HepG2 (cell line): Measurements from ENCODE around the gene ESF1. TPM values are rescaled to one million over a fixed set of nuclear protein-coding genes. Genes with fewer than 3 reads are reported as not detected.

ENCODE experiments used
- CBX2 ChIP-seq, 2 experiments: fragments of 200-600 bp in 1 of 2; sonication (generic); formaldehyde crosslinking in 1 of 2; IDR thresholded peaks; 2 replicates each; pipeline versions ENCODE4 v1.7.0 to v1.8.1; 2018 to 2022; ENCODE audit warnings: low read depth in 2 of 2, low read length in 1 of 2, mild to moderate bottlenecking in 1 of 2, missing genetic modification reagents in 1 of 2
- CHD2 ChIP-seq: IDR thresholded peaks from 2 replicates; pipeline ENCODE4 v1.6.1; 2011; ENCODE audit warnings: low read depth, low read length, improper control_type of control experiment
- DPF2 ChIP-seq: sonication (generic); formaldehyde crosslinking; IDR thresholded peaks from 2 replicates; pipeline ENCODE4 v1.4.0; 2020; ENCODE audit warnings: mild to moderate bottlenecking, low read depth, missing genetic modification reagents, borderline replicate concordance
- FOXA1 ChIP-seq, 2 experiments: fragments of 450-650 bp in 1 of 2; sonication (generic) in 1 of 2; formaldehyde crosslinking in 1 of 2; IDR thresholded peaks; 2 replicates each; pipeline versions ENCODE4 v1.4.0 to v1.6.1; 2016 to 2020; ENCODE audit warnings: missing genetic modification reagents in 1 of 2
- GPN1 ChIP-seq: sonication (generic); formaldehyde crosslinking; IDR thresholded peaks from 2 replicates; pipeline ENCODE4 v1.5.1; 2020; ENCODE audit warnings: missing genetic modification reagents, borderline replicate concordance
- GZF1 ChIP-seq: sonication (generic); formaldehyde crosslinking; IDR thresholded peaks from 2 replicates; pipeline ENCODE4 v1.5.1; 2020; ENCODE audit warnings: mild to moderate bottlenecking, missing genetic modification reagents
- IRF2 ChIP-seq: IDR thresholded peaks from 2 replicates; pipeline ENCODE4 v1.6.1; 2018; ENCODE audit warnings: missing genetic modification reagents, missing compliant biosample characterization
- JDP2 ChIP-seq: sonication (generic); formaldehyde crosslinking; IDR thresholded peaks from 2 replicates; pipeline ENCODE4 v1.8.1; 2022; ENCODE audit warnings: missing genetic modification reagents, borderline replicate concordance
- KDM5B ChIP-seq: sonication (generic); formaldehyde crosslinking; IDR thresholded peaks from 2 replicates; pipeline ENCODE4 v1.4.0; 2020; ENCODE audit warnings: missing genetic modification reagents, mild to moderate bottlenecking, borderline replicate concordance
- MAFG ChIP-seq: sonication (generic); formaldehyde crosslinking; IDR thresholded peaks from 2 replicates; pipeline ENCODE4 v1.5.1; 2020; ENCODE audit warnings: mild to moderate bottlenecking, missing genetic modification reagents
- MXD4 ChIP-seq: IDR thresholded peaks from 2 replicates; pipeline ENCODE4 v1.6.1; 2016; ENCODE audit warnings: mild to moderate bottlenecking, missing biosample characterization, missing genetic modification reagents
- NCOR1 ChIP-seq: fragments of 200-600 bp; sonication (generic); IDR thresholded peaks from 2 replicates; pipeline ENCODE4 v1.7.0; 2017; ENCODE audit warnings: antibody characterized with exemption, low read length, borderline replicate concordance
- NONO ChIP-seq, 2 experiments: fragments of 450-650 bp in 1 of 2; sonication (generic) in 1 of 2; formaldehyde crosslinking in 1 of 2; IDR thresholded peaks in 1 of 2; conservative IDR thresholded peaks in 1 of 2; 2 replicates each; pipeline versions ENCODE4 v1.6.1 to v1.8.0; 2017 to 2022; ENCODE audit warnings: mild to moderate bottlenecking in 1 of 2, missing genetic modification reagents in 1 of 2, moderate library complexity in 1 of 2
- NR3C1 ChIP-seq: sonication (generic); formaldehyde crosslinking; IDR thresholded peaks from 2 replicates; pipeline ENCODE4 v1.4.0; 2020; ENCODE audit warnings: missing genetic modification reagents
- REL ChIP-seq: sonication (generic); formaldehyde crosslinking; conservative IDR thresholded peaks from 2 replicates; pipeline ENCODE4 v1.8.0; 2022; ENCODE audit warnings: mild to moderate bottlenecking, missing genetic modification reagents, moderate library complexity
- TARDBP ChIP-seq: sonication (generic); formaldehyde crosslinking; IDR thresholded peaks from 2 replicates; pipeline ENCODE4 v1.8.0; 2022; ENCODE audit warnings: mild to moderate bottlenecking, missing genetic modification reagents
- TEAD2 ChIP-seq: sonication (generic); formaldehyde crosslinking; IDR thresholded peaks from 2 replicates; pipeline ENCODE4 v1.9.0; 2021; ENCODE audit warnings: missing genetic modification reagents
- ZNF549 ChIP-seq: sonication (generic); formaldehyde crosslinking; IDR thresholded peaks from 2 replicates; pipeline ENCODE4 v1.5.0; 2020; ENCODE audit warnings: missing genetic modification reagents
- polyA plus RNA-seq, 8 experiments: library from polyadenylated mRNA; depleted of rRNA in 3 of 8; stranded (reverse) in 7 of 8; unstranded in 1 of 8; fragments of >200 nt; fragmentation: Illumina TruSeq in 4 of 8; extraction: Trizol in 4 of 8; gene quantifications; 2 replicates each; pipeline versions ENCODE4 v1.2.1 to v1.2.3, GENCODE V29; 2011 to 2016; ENCODE audit warnings: low read depth in 4 of 8, missing spikeins in 1 of 8, mixed read lengths in 1 of 8; ENCODE audit not compliant: insufficient read depth in 1 of 8
- total RNA-seq, 5 experiments: library from RNA; depleted of rRNA; stranded (reverse); fragments of >200 nt; fragmentation: Illumina TruSeq; extraction: Trizol; gene quantifications; 2 replicates each; pipeline ENCODE4 v1.2.3, GENCODE V29; 2016; ENCODE audit warnings: low read depth in 1 of 5
- TF ChIP-seq, protein P1 (sequence below): sonication (generic); formaldehyde crosslinking; IDR thresholded peaks from 2 replicates; pipeline ENCODE4 v1.5.0; 2020; ENCODE audit warnings: missing genetic modification reagents
- TF ChIP-seq, protein P2 (sequence below): IDR thresholded peaks from 2 replicates; pipeline ENCODE4 v1.6.1; 2012; ENCODE audit warnings: low read depth, low read length, improper control_type of control experiment
- TF ChIP-seq, protein P3 (sequence below): sonication (generic); formaldehyde crosslinking; IDR thresholded peaks from 2 replicates; pipeline ENCODE4 v1.5.1; 2020; ENCODE audit warnings: missing genetic modification reagents, mild to moderate bottlenecking, borderline replicate concordance
- TF ChIP-seq, protein P4 (sequence below): IDR thresholded peaks from 2 replicates; pipeline ENCODE4 v1.6.1; 2012; ENCODE audit warnings: low read length, improper control_type of control experiment

Gene ESF1
- total and polyA plus RNA-seq, 2 of the 13 experiments (the other 11 are each of a cell fraction or from before 2014, with no cell fraction given), result 7.3 to 66.9 TPM

DNA sequence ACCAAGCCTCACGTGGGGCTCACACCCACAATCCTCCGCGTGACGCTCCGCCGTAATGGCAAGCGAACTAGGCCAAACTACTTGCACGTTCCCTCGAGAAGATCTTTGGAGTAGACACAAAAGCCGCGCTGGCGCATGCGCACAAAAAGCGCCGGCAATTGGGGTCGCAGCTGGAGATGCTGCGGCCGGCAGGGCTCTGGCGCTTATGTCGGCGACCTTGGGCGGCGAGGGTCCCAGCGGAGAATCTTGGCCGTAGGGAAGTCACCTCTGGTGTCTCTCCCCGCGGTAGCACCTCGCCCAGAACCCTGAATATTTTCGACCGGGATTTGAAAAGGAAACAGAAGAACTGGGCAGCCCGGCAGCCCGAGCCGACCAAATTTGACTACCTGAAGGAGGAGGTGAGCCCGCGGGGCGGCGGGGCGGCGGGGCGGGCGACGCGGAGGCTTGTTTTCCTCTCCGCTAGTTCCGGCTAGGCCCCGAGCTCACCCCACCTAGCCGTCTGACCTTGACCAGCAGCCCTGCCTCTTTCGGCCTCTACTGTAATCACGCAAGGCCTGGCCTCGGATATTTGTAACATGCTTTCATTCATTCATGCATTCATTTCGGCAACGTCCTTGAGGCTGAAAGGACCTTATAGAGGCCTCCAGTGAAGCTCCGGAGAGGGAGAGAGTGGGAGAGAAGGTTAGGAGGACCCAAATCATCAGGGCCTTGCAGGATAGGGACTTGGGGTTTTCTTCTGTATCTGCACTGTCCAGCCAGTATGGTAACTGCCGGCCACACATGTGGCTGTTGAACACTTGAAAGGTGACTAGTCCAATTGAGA is at the start of gene ESF1, which contains the start of gene NDUFAF5 (continued):
- TF ChIP-seq, protein P1, sequence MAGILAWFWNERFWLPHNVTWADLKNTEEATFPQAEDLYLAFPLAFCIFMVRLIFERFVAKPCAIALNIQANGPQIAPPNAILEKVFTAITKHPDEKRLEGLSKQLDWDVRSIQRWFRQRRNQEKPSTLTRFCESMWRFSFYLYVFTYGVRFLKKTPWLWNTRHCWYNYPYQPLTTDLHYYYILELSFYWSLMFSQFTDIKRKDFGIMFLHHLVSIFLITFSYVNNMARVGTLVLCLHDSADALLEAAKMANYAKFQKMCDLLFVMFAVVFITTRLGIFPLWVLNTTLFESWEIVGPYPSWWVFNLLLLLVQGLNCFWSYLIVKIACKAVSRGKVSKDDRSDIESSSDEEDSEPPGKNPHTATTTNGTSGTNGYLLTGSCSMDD (CRISPR knock-in tag), result peak; percentile 44; the same call in 1 of the 2 replicates
- TF ChIP-seq ZNF549 (CRISPR knock-in tag) (peak; percentile 91; the same call in 1 of the 2 replicates), JDP2 (CRISPR knock-in tag) (peak; percentile 77; the same call in 1 of the 2 replicates), IRF2 (CRISPR knock-in tag) (peak; percentile 99), NONO (IDR thresholded peaks at IDR 0.05) (no peak), NONO (CRISPR knock-in tag; conservative IDR thresholded peaks at IDR 0.05) (peak; percentile 100), DPF2 (peak; percentile 68; the same call in 1 of the 2 replicates), TEAD2 (CRISPR knock-in tag) (0 out of 2 replicates have a peak, but pooled peaks have one; percentile 57), MXD4 (CRISPR knock-in tag) (peak; percentile 99), NCOR1 (peak; percentile 37; the same call in 1 of the 2 replicates), CBX2 (IDR thresholded peaks at IDR 0.05; ENCODE audit: low read depth, low read length) (no peak; the same call in 1 of the 2 replicates), CBX2 (CRISPR knock-in tag; IDR thresholded peaks at IDR 0.05; ENCODE audit: low read depth) (0 out of 2 replicates have a peak, but pooled peaks have one; percentile 6), KDM5B (CRISPR knock-in tag) (peak; percentile 95), GPN1 (CRISPR knock-in tag) (no peak), GZF1 (CRISPR knock-in tag) (peak; percentile 86; the same call in 1 of the 2 replicates), FOXA1 (IDR thresholded peaks at IDR 0.05) (no peak), FOXA1 (CRISPR knock-in tag; IDR thresholded peaks at IDR 0.05) (peak; percentile 89), NR3C1 (no peak), MAFG (CRISPR knock-in tag) (no peak), TARDBP (peak; percentile 99), REL (peak; percentile 97), CHD2 (peak; percentile 79)
- TF ChIP-seq, protein P2, sequence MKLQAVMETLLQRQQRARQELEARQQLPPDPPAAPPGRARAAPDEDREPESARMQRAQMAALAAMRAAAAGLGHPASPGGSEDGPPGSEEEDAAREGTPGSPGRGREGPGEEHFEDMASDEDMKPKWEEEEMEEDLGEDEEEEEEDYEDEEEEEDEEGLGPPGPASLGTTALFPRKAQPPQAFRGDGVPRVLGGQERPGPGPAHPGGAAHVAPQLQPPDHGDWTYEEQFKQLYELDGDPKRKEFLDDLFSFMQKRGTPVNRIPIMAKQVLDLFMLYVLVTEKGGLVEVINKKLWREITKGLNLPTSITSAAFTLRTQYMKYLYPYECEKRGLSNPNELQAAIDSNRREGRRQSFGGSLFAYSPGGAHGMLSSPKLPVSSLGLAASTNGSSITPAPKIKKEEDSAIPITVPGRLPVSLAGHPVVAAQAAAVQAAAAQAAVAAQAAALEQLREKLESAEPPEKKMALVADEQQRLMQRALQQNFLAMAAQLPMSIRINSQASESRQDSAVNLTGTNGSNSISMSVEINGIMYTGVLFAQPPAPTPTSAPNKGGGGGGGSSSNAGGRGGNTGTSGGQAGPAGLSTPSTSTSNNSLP, result peak; percentile 99
- TF ChIP-seq, protein P3, sequence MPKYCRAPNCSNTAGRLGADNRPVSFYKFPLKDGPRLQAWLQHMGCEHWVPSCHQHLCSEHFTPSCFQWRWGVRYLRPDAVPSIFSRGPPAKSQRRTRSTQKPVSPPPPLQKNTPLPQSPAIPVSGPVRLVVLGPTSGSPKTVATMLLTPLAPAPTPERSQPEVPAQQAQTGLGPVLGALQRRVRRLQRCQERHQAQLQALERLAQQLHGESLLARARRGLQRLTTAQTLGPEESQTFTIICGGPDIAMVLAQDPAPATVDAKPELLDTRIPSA, result peak; percentile 81; the same call in 1 of the 2 replicates
- TF ChIP-seq, protein P4, sequence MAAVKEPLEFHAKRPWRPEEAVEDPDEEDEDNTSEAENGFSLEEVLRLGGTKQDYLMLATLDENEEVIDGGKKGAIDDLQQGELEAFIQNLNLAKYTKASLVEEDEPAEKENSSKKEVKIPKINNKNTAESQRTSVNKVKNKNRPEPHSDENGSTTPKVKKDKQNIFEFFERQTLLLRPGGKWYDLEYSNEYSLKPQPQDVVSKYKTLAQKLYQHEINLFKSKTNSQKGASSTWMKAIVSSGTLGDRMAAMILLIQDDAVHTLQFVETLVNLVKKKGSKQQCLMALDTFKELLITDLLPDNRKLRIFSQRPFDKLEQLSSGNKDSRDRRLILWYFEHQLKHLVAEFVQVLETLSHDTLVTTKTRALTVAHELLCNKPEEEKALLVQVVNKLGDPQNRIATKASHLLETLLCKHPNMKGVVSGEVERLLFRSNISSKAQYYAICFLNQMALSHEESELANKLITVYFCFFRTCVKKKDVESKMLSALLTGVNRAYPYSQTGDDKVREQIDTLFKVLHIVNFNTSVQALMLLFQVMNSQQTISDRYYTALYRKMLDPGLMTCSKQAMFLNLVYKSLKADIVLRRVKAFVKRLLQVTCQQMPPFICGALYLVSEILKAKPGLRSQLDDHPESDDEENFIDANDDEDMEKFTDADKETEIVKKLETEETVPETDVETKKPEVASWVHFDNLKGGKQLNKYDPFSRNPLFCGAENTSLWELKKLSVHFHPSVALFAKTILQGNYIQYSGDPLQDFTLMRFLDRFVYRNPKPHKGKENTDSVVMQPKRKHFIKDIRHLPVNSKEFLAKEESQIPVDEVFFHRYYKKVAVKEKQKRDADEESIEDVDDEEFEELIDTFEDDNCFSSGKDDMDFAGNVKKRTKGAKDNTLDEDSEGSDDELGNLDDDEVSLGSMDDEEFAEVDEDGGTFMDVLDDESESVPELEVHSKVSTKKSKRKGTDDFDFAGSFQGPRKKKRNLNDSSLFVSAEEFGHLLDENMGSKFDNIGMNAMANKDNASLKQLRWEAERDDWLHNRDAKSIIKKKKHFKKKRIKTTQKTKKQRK, result no peak
